Ishikawa (cell line): Measurements from ENCODE around the gene N4BP2L2.

Experiments
- EP300 ChIP-seq: IDR thresholded peaks from 2 replicates; pipeline ENCODE4 v1.6.1; 2012; ENCODE audit warnings: borderline replicate concordance
- FOXM1 ChIP-seq: IDR thresholded peaks from 2 replicates; pipeline ENCODE4 v1.6.1; 2012; ENCODE audit warnings: low read depth, borderline replicate concordance
- REST ChIP-seq: IDR thresholded peaks from 2 replicates; pipeline ENCODE4 v1.6.1; 2012; ENCODE audit warnings: low read depth, mild to moderate bottlenecking
- YY1 ChIP-seq: IDR thresholded peaks from 2 replicates; pipeline ENCODE4 v1.6.1; 2012; ENCODE audit warnings: low read depth
- TF ChIP-seq, protein P1 (sequence below): IDR thresholded peaks from 2 replicates; pipeline ENCODE4 v1.6.1; 2012

DNA sequence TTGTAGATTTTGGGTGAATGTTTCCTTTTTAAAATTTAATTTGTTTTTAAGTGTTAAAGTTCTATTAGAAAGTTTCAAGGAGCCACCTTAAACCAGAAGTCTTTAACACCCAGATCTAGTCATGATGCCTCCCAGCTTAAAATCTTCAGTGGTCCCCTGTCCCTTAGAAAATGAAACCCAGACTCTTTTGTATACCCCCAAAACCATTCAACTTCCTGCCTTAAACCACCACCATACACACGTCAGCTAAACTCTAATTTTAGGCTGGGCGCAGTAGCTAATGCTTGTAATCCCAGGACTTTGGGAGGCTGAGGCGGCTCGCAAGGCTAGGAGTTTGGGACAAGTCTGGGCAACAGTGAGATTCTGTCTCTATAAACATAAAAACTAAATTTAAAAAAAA lies 148.5 kb downstream of the N4BP2L2 start:
- no peak for TF ChIP-seq EP300
- no peak for TF ChIP-seq REST
- no peak for TF ChIP-seq YY1
- TF ChIP-seq, protein P1, sequence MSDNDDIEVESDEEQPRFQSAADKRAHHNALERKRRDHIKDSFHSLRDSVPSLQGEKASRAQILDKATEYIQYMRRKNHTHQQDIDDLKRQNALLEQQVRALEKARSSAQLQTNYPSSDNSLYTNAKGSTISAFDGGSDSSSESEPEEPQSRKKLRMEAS, result no peak
- TF ChIP-seq FOXM1, result no peak
